ENCODE results near the gene SORBS1.
A peak's percentile ranks its signal among the peaks of the same experiment; 100 is the strongest.

SORBS1 gene

DNA sequence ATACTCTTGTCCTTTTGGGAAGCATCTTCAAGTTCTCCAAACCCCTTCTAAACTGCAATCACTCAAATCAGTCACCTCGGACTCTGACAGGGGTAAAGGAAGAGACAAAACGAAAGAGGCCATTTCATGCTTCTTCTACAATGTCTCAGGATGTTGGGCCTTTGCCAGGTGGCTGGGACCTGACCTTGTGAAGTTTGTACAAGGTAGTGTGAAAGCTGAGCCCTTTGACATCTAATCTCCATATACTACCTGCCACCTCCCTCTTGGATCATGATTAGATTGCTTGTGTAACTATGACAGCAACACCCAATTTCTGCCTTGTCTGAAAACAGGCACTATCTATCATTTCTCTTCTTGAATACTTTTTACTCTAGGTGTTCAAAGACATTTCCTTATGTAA, 235.3 kb downstream of the SORBS1 start:
- no peak for DNase-seq
- TF ChIP-seq POLR2A (IDR thresholded peaks at IDR 0.05; ENCODE audit: low read length) (no peak), GATA1 (IDR thresholded peaks at IDR 0.05; ENCODE audit: low read depth, low read length) (no peak)

DNA sequence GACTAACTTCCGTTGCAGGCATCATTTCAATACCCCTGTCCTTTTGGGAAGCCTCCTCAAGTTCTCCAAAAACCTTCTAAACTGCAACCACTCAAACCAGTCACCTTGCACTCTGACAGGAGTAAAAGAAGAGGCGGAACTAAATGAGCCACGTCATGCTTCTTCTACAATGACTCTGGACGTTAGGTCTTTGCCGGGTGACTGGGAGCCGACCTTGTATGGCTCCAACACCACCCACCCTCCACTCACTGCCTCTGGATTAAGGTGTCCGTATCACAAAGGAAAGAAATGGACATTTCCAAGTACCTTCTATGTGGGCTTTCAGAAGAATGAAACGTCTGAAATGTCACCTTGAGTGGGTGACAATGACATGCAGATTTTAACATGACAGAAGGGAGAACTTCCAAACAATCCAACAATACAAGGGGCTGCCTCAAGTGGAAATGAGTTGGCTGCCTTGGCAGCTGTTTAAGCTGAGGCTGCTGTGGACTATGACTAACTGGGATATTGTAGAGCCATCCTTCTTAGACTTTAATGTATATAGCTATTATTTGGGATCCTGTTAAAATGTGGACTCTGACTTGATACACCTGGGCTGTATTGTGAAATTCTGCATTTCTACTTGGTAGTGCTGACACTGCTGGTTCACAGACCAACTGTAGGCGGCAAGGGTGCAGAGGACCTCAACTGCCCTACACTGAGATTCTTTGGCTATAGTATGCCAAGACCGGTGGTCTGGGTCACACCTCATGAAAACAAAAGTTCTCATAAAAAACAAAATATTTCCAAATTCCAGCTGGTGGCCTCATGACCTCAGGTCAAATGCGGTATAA, 236.5 kb downstream of the SORBS1 start:
- DNase-seq: no peak
- TF ChIP-seq GATA1 (IDR thresholded peaks at IDR 0.05; ENCODE audit: low read depth, low read length) (no peak), POLR2A (IDR thresholded peaks at IDR 0.05; ENCODE audit: low read length) (no peak)

DNA sequence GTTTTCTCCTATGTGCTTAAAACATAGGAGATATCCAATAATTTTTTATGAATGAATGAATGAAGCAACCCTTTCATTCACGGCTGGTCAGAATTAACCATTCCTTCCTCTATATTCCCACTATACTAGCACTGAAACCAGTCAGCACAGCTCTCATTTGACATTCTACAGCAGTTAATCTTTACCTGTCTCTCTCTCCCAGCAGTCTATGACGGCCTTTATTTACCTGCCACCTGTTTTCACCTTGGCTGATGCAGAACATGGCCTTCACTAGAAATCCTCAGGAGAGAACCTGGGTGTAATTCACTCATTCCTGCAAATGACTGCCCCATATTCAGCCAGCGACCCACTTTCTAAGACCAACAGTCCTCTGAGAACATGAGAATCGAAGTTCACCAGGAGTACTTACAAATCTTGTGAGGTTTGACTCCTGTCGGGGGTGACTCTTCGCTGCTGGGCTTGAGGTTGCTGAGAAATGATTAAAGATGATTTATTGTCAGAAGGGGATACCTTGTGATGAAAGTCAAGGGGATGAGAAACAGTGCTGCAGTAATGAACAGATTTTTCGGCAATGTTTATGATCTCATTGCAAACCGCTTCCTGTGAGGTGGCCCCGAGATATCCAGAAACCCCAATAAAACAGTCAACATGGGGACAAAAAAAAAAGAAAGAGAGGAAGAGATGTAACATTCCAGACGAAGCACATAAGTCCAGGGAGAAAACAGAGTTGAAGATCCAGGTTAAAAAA, 239.4 kb downstream of the SORBS1 start:
- no peak for DNase-seq
- no peak for TF ChIP-seq GATA1 (IDR thresholded peaks at IDR 0.05; ENCODE audit: low read depth, low read length)
- TF ChIP-seq POLR2A (IDR thresholded peaks at IDR 0.05; ENCODE audit: low read length): no peak

DNA sequence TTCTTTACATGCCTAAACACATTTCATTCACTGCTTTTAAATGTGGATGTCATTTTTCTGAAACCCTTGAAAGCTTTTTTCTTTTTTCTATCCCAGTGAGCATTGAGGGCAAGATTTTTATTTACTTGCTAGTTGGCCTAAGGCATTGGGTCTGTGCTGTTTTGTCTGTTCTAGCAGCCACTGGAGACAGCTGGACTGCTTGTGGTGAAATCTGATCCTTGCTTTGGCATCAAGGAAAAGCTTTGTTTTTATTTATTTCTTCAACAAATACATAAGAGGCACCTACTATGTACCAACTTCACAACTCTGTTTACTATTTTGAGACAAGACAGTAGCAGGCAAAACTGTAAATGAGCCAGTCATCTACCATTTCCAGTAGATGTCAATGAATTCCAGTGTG, 241.9 kb downstream of the SORBS1 start:
- DNase-seq: no peak
- TF ChIP-seq POLR2A (IDR thresholded peaks at IDR 0.05; ENCODE audit: low read length) (no peak), GATA1 (IDR thresholded peaks at IDR 0.05; ENCODE audit: low read depth, low read length) (no peak)

DNA sequence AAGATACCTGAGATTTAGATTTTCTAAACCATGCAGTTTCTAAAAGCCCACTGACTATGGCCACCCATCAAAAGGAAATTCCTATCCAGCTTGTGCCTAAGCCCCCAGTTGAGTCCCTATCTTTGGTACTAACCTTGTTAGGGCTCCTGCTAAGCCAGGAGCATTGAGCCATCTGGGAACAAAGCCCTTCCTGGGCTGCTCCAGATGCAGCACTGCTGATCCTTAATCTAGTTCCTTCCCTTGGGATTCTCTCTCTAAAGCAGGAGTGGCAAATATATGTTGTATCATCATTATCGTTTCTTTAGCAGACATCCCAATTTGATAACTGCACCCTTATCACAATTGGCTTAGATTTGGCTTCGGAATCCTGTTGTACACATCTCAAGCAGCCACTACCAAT, 245.7 kb downstream of the SORBS1 start:
- TF ChIP-seq GATA1 (IDR thresholded peaks at IDR 0.05; ENCODE audit: low read depth, low read length) (no peak), POLR2A (IDR thresholded peaks at IDR 0.05; ENCODE audit: low read length) (no peak)
- DNase-seq: no peak

DNA sequence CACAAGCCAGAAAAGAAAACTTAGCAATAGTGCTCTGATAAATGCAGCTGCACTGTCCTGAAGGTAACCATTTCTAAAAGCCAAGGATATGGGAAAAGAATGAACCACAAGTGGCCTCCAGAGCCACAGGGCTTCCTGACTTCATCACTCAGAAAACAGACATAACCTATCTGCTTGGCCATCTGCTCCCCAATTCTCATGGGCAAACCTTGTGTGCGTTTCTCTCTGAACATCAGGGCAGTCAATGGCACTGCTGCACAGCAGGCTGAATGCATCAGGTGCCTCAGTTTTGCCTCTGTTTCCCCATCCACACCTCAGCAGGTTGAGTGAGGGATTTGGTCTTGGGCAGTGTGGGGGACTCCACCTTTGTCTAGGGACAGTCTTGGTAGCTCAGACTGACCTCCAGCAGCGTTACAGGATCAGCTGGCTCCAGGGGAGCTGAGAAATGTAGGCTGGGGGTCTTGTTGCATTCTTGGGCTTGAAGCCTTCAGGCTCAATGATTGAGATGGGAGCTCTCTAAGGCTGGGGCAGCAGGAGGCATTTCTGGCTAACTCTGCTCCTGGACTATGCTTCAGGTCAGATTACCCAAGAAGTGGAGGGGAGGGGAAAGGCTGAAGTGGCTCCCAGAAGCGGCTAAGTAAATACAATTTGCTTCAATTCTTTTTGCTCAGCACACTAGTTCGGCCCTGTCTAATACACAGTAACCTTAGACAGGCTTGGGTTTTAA, 246.8 kb downstream of the SORBS1 start:
- DNase-seq: no peak
- TF ChIP-seq POLR2A (IDR thresholded peaks at IDR 0.05; ENCODE audit: low read length): no peak
- no peak for TF ChIP-seq GATA1 (IDR thresholded peaks at IDR 0.05; ENCODE audit: low read depth, low read length)

DNA sequence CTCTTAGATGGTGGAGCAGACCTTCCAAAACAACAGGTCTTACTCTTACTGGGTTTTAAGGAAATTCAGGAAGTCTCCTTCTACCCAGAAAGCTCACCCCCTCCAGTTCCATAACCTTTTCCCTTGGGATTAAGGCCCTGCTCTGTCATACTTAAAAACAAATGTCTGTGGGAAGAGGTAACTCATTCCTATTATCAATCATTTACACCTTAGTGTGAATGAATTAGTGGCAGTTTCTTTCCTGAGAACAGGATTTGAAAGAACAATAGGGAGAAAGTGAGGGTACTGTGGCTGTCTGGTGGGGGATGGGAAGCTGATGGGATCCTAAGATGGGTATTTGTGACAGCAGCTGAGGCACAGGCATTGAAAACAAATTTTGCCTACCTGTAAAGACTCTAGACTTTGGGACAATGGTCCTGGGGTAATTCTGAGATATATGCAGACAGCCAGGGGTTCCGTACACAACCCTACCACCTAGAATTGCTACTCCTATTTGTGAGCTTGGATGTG, 248.1 kb downstream of the SORBS1 start:
- DNase-seq: no peak
- TF ChIP-seq POLR2A (IDR thresholded peaks at IDR 0.05; ENCODE audit: low read length) (no peak), GATA1 (IDR thresholded peaks at IDR 0.05; ENCODE audit: low read depth, low read length) (no peak)

DNA sequence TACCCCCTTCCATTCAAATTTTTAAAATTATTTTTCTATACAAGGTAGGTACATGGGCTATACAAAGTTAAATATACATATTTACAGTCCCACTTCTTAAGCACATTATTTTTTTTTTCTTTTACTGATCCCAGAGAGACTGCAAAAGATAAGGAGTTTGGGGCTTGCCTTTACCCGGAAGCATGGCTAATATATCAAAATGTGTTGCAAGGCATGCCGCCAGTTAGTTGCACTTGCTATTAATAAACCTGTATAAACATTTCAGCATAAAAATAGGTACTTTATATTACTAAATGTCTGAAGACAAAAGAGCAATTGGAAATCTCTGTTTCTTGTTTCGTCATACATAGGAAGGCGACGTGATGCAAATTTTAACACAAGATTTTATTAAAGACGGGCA, 248.9 kb downstream of the SORBS1 start:
- DNase-seq: no peak
- TF ChIP-seq GATA1 (IDR thresholded peaks at IDR 0.05; ENCODE audit: low read depth, low read length) (no peak), POLR2A (IDR thresholded peaks at IDR 0.05; ENCODE audit: low read length) (no peak)

DNA sequence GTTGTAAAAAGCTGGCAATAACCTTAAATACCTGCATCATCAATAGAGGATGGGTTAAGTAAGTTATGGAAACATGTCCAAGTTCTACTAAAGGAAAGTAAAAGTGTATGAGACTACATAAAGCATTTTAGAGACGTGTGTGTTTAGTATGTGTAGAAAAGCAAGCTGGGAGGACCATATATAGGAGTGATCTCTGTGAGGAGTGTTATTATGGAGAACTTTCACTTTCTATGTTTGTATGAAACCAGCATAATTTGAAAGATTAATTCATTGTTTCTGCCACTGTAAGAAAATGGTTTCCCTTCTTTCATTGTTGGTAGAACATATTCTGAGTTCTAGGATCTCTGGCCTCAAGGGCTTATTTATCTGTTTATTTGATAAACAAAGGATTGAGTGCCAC, 251.2 kb downstream of the SORBS1 start:
- TF ChIP-seq GATA1 (IDR thresholded peaks at IDR 0.05; ENCODE audit: low read depth, low read length) (no peak), POLR2A (IDR thresholded peaks at IDR 0.05; ENCODE audit: low read length) (no peak)
- DNase-seq: no peak

DNA sequence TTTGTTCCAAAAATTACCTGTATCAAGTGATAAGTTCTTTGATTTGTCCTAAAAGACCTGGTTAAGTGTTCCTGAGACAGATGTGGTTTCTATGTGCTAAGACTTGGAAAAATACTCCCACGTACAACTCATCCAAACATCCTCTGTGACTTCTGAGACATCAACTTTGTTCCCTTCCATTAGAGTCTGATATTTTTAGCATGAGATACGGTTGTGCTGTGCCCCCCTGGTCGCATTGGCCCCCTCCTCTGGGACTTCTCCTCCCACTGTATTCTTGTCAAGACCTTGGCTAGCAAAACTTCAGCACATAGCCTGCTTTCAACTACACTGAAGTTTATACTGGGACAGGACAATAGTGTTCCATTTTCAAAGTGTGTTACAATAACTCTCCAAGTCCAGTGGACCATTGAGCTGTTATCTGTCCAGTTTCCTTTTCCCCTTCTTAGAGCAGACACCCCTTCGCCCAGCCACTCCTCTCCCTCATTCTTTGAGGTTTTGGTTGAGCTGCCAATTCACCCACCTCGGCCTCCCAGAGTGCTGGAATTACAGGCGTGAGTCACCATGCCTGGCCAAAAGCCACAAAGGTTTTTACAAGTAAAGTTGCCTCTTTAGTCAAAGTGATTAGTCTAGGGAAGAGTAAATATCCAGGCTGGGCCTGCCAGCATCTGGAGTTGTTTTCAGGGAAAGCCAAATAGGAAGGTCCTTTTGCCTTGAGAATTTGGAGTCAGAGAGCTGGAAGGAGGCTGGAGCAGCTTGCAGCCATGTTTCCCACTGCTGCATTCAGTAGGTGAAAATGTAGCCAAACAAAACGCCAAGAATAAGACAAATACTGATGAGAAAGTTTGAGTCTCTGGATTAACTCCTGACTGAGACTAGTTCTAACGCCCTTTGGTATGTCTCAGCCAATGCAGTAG, 252.5 kb downstream of the SORBS1 start:
- TF ChIP-seq GATA1 (IDR thresholded peaks at IDR 0.05; ENCODE audit: low read depth, low read length) (no peak), POLR2A (IDR thresholded peaks at IDR 0.05; ENCODE audit: low read length) (no peak)
- DNase-seq: peak in 1 of 2 experiments; percentile 36

DNA sequence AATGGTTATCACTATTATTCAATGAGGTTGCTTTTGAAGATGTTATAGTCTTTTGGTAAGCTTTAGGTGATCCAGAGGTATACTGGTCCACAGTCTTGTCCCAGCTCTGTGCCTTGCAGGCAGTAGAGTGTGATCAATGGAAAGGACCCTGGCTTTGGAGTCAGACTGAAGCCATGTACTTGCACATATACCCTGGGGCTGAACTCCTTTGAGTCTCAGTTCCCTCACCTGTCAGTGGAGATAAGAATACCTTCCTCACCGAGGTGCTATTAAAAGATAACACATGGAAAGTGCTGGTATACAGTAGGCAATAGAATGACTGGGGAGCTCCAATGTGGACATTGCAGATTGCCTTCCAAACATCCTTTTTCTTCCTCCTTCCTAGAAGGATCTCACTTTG, 254.3 kb downstream of the SORBS1 start:
- no peak for TF ChIP-seq GATA1 (IDR thresholded peaks at IDR 0.05; ENCODE audit: low read depth, low read length)
- no peak for TF ChIP-seq POLR2A (IDR thresholded peaks at IDR 0.05; ENCODE audit: low read length)
- no peak for DNase-seq

DNA sequence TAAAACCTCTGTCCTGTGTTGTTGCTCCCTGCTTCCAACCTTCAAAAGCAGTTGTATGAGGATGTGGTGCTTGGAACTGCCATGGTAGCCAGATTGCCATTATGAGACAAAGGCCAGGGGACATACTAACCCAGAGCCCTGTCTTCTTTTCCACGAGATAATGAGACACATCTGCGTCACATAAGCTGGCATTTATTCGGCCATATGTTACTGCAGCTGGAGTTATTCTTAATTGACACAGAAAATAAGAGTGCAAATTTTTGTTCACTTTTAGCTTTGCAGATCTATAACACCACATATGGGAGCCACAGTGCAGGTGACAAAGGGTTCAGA, 254.9 kb downstream of the SORBS1 start:
- no peak for DNase-seq
- TF ChIP-seq POLR2A (IDR thresholded peaks at IDR 0.05; ENCODE audit: low read length) (no peak), GATA1 (IDR thresholded peaks at IDR 0.05; ENCODE audit: low read depth, low read length) (no peak)
